Adrenal gland (tissue), 5 donors: ENCODE results near the gene MUC21.

Experiments
- CTCF ChIP-seq, 6 experiments: fragments of 450-650 bp in 4 of 6; fragments of 200-600 bp in 2 of 6; sonication (generic) in 1 of 6; IDR thresholded peaks; 1 replicate in 5 of 6; 2 replicates in 1 of 6; pipeline versions ENCODE4 v1.5.1 to v1.8.0; 2016 to 2021; ENCODE audit warnings: antibody characterized with exemption in 6 of 6, mild to moderate bottlenecking in 2 of 6, moderate library complexity in 1 of 6
- POLR2A ChIP-seq, 2 donors: fragments of 450-650 bp; IDR thresholded peaks; one replicate each; pipeline ENCODE4 v1.6.1; 2017; ENCODE audit warnings: antibody characterized with exemption in 2 of 2, mild to moderate bottlenecking in 2 of 2, moderate library complexity in 1 of 2
- donor health status: DM: no; HTN: no; CAD: no.

- no peak for TF ChIP-seq CTCF (IDR thresholded peaks at IDR 0.05)
- TF ChIP-seq POLR2A (IDR thresholded peaks at IDR 0.05) = no peak
These were observed 19.9 kb upstream of the MUC21 start for GRCh38 chr6:30963641-30964040.
